Stimulated activated naive CD8-positive, alpha-beta T cell treated with anti-CD3 and anti-CD28 coated beads, Interleukin-15, amount 100 ng/mL, for 72 hours (primary cell): ENCODE measurements around the gene CAMK1G.

Source experiments
- ATAC-seq: fragments of 150-1000 bp; cut with Tn5 transposase; 2 replicates; pipeline ENCODE4 v1.10.0; 2021; ENCODE audit warnings: mild to moderate bottlenecking, moderate library complexity
- DNase-seq, 2 donors: peaks; one replicate each; pipeline ENCODE4 v3.0.0; 2021 to 2022
- H3K27ac Mint-ChIP-seq, 2 donors: one replicate each; pipeline ENCODE4 v1.8.0; 2022; ENCODE audit warnings: mild to moderate bottlenecking in 2 of 2, mixed read lengths in 2 of 2, moderate library complexity in 2 of 2
- H3K27me3 Mint-ChIP-seq: one replicate; pipeline ENCODE4 v1.8.0; 2022; ENCODE audit warnings: mixed read lengths
- H3K4me1 Mint-ChIP-seq: one replicate; pipeline ENCODE4 v1.8.0; 2022; ENCODE audit warnings: mild to moderate bottlenecking, mixed read lengths
- H3K4me3 Mint-ChIP-seq, 2 donors: one replicate each; pipeline ENCODE4 v1.8.0; 2022; ENCODE audit warnings: mild to moderate bottlenecking in 2 of 2, mixed read lengths in 2 of 2, moderate library complexity in 1 of 2
- H3K9me3 Mint-ChIP-seq, 2 donors: one replicate each; pipeline ENCODE4 v1.8.0; 2022; ENCODE audit warnings: mixed read lengths in 2 of 2

The CAMK1G gene

DNA sequence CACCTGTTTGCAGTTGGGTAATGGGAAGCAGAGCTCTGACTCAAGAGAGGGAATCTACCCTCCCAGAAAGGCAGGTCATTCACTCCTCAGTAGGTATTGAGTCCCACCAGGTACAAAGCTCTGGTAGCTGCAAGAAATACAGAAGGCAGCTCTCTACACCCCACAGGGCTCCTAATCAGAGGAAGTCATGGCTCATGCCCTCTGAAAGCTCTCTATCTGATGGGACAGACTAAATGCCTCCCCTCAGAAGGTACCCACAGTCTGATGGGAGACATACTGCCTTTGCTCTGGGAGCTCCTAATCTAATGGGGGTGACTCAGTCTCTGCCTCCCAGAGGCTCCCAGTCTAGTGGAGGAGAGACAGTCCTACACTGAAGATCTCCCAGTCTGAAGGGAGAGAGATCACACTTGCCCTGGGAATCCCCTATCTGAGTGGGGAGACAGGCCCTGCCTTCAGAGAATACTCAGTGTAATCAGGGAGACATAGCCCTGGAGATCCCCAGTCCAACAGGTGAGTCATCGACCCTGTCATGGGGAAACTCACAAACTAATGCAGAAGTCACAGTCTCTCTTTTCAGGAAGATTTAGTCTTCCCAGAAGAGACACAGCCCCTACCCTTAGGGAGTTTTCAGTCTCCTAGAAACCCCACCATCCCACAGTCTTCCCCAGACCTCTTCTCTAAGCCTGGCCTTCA, 23.7 kb downstream of the CAMK1G start:
- Mint-ChIP-seq H3K27me3 (no peaks in the 10 kb centered on the region), H3K4me1 (no peaks in the 10 kb centered on the region), H3K9me3 (peaks cover 0 to 4% of the 10 kb centered on the region in 2 donors), H3K27ac (peak overlapping the region in 1 of 2 donors; percentile 77), H3K4me3 (no peak overlapping the region)
- ATAC-seq (peak; percentile 94), DNase-seq (peak; percentile 16 to 66)

DNA sequence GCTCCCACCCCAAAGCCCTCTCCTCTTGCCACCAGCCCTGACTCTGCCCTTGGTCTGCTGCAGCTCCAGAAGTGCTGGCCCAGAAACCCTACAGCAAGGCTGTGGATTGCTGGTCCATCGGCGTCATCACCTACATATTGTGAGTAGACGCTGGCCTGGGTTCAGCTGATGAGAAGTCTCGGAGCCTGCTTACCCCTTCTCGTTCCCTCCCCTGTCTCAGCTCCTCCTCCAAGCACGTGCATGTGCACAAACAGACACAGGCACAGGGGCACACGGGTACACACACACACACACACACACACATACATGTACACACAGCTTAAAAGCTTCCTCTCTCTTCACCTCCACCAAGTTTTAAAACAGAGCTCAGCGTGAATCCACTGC, 24.3 kb downstream of the CAMK1G start:
- DNase-seq = peak in 1 of 2 donors; percentile 14
- peak overlapping the region in 1 of 2 donors; percentile 77 for H3K27ac Mint-ChIP-seq
- peaks cover 0 to 4% of the 10 kb centered on the region in 2 donors for H3K9me3 Mint-ChIP-seq
- H3K4me1 Mint-ChIP-seq = no peaks in the 10 kb centered on the region
- peak; percentile 34 for ATAC-seq
- H3K27me3 Mint-ChIP-seq = no peaks in the 10 kb centered on the region
- no peak overlapping the region for H3K4me3 Mint-ChIP-seq

DNA sequence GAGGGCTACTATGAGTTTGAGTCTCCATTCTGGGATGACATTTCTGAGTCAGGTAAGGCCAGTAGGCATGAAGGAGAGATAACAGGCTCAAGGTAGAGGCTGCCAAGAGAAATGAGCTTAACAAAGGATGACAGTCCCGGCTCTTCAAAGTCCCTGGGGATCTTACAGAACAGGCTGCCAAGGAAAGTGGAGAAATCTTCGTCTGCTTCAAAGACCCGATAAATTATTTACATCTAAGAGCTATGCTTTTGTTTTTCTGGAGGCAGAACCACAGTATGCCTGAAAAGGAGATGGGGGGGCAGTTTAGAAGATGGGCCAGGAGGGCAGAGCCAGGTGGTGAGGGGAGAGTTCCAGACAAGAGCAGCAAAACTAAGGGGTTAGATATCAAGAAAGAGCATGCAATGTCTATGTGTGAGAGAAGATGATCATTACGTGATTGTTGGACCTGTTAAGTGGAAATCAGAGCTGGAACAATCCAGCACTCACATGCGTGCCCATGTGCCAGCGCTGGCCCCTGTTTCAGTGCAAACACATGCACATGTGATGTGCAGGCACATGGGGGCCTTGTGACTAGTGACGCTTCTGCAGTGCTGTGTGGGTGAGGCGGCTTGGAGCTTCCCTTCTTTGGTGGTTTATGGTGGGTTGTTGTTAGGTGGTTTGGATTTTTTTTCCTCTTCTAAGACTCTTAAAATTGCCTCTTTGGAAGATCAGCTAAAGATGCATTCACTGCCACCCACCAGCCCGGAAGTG, 25.7 kb downstream of the CAMK1G start:
- no peaks in the 10 kb centered on the region for H3K27me3 Mint-ChIP-seq
- H3K4me3 Mint-ChIP-seq = no peak overlapping the region
- ATAC-seq (no peak), DNase-seq (no peak)
- no peaks in the 10 kb centered on the region for H3K4me1 Mint-ChIP-seq
- H3K9me3 Mint-ChIP-seq = peaks cover 0 to 4% of the 10 kb centered on the region in 2 donors
- no peak overlapping the region for H3K27ac Mint-ChIP-seq

DNA sequence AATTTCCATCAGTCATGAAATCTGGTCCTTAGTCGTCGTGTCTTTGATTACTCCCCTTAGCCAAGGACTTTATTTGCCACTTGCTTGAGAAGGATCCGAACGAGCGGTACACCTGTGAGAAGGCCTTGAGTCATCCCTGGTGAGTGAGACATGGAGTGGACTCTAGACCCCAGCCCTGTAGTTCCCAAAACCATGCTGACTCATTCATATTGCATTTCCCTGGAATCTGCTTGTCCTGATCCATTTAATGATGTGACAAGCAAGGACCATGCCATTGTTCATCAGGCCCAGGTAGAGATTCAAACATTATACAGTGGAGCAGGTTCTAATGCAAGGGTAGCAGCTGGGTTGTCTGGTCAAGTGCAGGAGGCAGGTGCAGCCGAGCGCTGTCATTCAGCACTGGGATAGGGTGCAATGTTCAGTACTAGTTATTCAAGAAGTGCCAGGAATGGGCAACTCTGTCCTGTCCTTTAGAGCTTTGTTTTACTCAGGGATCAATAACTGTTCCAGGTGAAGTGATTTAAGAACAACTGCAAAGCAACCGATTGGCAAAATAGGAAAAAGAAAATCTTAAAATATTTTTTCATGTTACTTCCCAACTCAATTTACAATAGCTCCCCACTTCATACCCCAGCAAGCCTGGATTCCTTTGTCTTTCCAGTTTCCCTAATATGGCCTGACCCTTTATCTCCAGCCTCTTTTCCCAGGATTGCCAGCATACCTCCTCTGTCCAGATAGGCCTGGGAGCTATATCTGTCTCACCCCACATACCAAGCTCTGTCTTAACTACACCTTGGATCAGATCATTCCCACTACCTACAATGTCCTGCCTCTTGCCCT, 26.5 kb downstream of the CAMK1G start:
- no peak overlapping the region for H3K27ac Mint-ChIP-seq
- DNase-seq (no peak), ATAC-seq (no peak)
- no peak overlapping the region for H3K4me3 Mint-ChIP-seq
- H3K27me3 Mint-ChIP-seq = no peaks in the 10 kb centered on the region
- no peaks in the 10 kb centered on the region for H3K4me1 Mint-ChIP-seq
- peaks cover 0 to 4% of the 10 kb centered on the region in 2 donors for H3K9me3 Mint-ChIP-seq

DNA sequence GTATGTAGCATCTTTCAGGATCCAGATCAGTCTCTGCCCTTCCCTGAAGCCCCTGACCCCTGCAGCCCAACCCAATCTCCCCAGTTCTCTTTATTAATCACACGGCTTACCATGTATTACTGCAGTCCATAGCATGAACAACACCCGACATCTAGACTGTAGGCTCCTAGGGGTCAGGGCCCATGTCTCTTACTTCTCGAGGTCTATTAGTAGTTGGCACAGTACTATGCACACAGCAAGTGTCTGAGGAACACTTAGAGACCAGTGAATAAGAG, 27.1 kb downstream of the CAMK1G start:
- H3K4me3 Mint-ChIP-seq = no peak overlapping the region
- DNase-seq (no peak), ATAC-seq (no peak)
- H3K9me3 Mint-ChIP-seq = peaks cover 0 to 4% of the 10 kb centered on the region in 2 donors
- no peaks in the 10 kb centered on the region for H3K4me1 Mint-ChIP-seq
- no peaks in the 10 kb centered on the region for H3K27me3 Mint-ChIP-seq
- H3K27ac Mint-ChIP-seq = no peak overlapping the region

DNA sequence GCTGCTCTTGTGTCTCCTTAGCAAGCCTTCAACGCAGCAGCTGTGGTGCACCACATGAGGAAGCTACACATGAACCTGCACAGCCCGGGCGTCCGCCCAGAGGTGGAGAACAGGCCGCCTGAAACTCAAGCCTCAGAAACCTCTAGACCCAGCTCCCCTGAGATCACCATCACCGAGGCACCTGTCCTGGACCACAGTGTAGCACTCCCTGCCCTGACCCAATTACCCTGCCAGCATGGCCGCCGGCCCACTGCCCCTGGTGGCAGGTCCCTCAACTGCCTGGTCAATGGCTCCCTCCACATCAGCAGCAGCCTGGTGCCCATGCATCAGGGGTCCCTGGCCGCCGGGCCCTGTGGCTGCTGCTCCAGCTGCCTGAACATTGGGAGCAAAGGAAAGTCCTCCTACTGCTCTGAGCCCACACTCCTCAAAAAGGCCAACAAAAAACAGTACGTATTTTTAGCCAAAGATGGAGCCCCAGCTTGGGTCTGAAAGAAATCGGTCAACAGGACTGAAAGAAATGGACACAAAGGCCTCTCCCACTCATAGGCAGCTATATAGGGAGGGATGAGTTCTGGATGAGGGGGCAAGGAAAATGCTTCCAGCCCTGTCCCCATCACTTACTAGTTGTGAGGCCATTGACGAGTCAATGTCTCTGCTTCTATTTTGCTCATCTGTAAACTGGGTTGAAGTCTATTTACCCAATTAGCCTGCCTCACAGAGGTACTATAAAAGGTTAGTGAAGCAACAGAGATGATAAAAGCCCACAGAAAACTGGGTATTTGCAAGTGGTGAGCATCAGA, 28.5 kb downstream of the CAMK1G start:
- Mint-ChIP-seq H3K4me3 (no peak overlapping the region), H3K9me3 (no peaks in the 10 kb centered on the region), H3K27me3 (no peaks in the 10 kb centered on the region), H3K27ac (no peak overlapping the region), H3K4me1 (no peaks in the 10 kb centered on the region)
- ATAC-seq = no peak
- no peak for DNase-seq

DNA sequence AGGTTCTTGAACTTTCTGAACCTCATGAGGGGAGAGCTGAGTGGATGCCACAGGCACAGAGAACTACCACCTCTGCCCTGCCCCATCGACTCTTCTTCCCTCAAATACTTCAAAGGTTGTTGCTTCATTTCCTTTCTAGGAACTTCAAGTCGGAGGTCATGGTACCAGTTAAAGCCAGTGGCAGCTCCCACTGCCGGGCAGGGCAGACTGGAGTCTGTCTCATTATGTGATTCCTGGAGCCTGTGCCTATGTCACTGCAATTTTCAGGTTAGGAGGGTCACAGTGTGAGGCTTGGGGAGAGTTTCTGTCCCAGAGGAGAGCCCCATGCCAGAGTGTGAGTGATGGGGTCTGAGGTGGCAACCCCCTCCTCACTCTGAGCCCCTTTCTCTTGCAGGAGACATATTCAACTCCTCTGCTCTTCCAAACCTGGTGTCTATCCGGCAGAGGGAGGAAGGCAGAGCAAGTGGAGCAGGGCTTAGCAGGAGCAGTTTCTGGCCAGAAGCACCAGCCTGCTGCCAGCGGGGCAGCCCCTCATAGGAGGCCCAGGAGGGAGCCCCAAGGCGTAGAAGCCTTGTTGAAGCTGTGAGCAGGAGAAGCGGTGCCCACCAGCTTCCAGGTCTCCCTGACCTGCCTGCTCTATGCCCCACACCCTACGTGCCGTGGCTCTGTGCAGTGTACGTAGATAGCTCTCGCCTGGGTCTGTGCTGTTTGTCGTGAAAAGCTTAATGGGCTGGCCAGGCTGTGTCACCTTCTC, 29.3 kb downstream of the CAMK1G start:
- ATAC-seq = no peak
- no peak overlapping the region for H3K27ac Mint-ChIP-seq
- no peak overlapping the region for H3K4me3 Mint-ChIP-seq
- no peak for DNase-seq
- H3K4me1 Mint-ChIP-seq = no peaks in the 10 kb centered on the region
- no peaks in the 10 kb centered on the region for H3K27me3 Mint-ChIP-seq
- no peaks in the 10 kb centered on the region for H3K9me3 Mint-ChIP-seq

DNA sequence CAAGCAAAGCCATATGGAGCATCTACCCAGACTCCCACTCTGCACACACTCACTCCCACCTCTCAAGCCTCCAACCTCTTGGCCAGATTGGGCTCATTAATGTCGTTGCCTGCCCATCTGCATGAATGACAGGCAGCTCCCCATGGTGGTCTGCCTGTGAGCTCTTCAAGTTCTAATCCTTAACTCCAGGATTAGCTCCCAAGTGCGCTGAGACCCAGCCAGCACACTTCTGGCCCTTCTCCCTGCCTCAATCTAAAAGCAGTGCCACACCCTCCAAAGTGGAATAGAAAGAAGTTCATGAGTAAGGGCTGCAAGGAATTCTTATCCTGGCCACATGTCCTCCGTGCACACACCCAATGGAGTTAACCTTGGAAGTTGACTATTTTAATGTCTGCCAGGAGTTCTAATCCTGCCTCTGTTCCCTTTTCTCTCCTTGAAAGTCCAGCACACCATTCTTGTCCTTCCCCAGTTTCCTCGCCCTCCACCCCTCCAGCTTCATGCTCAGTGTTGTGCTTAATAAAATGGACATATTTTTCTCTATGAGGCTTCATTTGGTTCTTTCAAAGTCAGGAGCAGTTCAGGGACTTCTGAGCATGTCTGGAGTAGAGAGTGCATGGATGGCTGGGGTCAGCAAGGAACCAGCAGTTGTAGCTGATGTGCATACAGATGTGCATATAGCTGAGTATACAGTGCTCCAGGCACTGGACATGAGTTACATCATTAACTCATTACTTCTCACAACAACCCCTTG, 30.1 kb downstream of the CAMK1G start:
- Mint-ChIP-seq H3K4me3 (no peak overlapping the region), H3K4me1 (peaks cover 1% of the 10 kb centered on the region), H3K27me3 (no peaks in the 10 kb centered on the region), H3K27ac (no peak overlapping the region), H3K9me3 (no peaks in the 10 kb centered on the region)
- no peak for ATAC-seq
- DNase-seq = no peak

DNA sequence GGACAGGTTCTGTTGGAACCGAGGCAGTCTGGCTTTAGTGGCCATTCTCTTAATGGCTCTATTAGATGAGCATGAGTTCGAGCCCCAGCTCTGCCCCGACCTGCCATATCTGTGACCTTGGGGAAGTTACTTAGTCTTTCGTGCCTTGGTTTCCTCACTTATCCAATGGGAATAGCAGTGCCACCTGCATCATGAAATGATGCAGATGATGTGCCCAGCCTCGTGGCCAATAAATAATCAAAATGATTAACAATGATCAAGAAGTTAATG, 30.6 kb downstream of the CAMK1G start:
- DNase-seq = no peak
- no peak overlapping the region for H3K27ac Mint-ChIP-seq
- H3K27me3 Mint-ChIP-seq = no peaks in the 10 kb centered on the region
- no peaks in the 10 kb centered on the region for H3K9me3 Mint-ChIP-seq
- H3K4me3 Mint-ChIP-seq = no peak overlapping the region
- peaks cover 6% of the 10 kb centered on the region for H3K4me1 Mint-ChIP-seq
- no peak for ATAC-seq

DNA sequence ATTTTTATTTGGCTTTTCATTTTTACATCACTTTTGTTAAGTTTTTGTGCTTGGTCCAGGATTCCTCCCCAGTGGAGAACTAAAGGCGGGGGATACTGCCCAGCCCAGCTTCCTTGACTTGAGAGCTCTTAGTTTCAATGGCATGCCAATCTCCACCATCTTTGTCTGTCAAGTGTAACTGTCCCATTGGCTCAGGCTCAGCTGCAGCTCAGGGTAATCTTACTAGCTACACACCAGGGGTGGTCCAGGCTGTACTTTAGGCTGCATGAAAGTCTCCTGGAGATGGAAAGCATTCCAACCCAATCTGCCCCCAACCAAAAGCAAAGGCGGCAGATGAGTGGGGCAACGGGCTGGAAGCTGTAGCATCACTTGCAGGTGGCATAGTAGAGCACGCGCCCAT, 31.4 kb downstream of the CAMK1G start:
- DNase-seq (no peak), ATAC-seq (no peak)
- no peaks in the 10 kb centered on the region for H3K27me3 Mint-ChIP-seq
- H3K27ac Mint-ChIP-seq = no peak overlapping the region
- H3K9me3 Mint-ChIP-seq = no peaks in the 10 kb centered on the region
- H3K4me1 Mint-ChIP-seq = peaks cover 6% of the 10 kb centered on the region
- no peak overlapping the region for H3K4me3 Mint-ChIP-seq

DNA sequence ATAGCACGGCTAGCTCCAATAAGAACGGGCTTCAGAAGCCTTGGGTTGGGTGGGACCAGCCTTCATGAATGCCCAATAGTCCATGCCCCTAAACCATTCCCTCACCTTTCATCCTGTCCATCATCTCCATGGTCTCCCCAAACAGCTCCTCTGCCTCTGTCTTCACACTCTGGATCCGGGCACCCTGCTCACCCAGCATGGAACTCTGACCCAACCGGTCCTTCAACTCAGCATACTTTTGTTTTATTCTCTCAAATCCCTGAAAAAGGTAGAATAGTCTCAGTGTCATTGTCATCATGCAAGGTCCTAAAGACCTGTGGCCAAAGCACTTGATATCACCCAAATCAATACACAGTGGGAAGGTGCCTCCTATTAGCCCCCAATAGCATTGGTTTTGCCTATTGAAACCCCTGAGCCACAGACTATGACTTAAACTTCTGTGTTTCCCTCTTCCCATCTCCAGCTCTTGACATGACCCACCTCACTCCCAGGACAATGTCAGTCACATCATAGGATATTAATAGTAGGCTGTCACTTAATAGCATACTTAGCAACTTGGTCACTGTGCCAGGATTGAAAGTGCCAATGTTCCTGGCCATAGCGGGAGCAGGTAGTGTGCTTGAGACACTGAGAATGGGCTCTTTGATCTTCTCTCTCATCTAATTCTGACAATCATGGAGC, 33.0 kb downstream of the CAMK1G start:
- Mint-ChIP-seq H3K27me3 (no peaks in the 10 kb centered on the region), H3K4me3 (no peak overlapping the region), H3K4me1 (peaks cover 6% of the 10 kb centered on the region), H3K9me3 (no peaks in the 10 kb centered on the region), H3K27ac (no peak overlapping the region)
- ATAC-seq (no peak), DNase-seq (no peak)

DNA sequence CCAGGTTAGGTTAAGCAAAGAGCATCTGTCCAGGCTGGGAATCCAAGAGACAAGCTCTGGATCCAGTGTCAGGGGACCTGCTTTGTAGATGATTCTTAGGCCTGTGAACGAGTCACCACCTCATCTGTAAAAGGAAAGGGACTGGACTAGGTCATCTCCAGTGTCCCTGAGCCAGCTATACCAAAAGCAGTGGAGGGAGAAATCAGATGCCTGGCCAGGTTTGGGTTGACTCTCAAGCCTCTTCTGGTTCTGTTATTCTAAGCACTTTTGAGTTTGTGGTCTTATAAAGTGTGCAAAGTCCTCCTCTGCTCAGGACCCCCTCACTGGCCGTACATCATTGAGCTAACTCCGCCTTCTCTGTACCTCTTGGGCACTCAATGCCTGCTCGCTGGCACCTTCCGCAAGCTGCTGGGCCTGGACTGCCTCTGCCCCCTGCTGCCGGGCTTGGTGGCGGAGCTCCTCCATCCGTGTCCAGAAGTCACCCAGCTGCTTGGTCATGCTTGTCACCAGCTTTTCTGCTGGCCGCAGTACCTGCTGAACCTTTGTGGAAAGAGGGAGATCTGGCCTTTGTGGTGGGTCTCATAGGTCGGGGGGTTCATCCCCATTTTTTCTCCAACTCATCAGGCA, 33.6 kb downstream of the CAMK1G start:
- Mint-ChIP-seq H3K27ac (no peak overlapping the region), H3K4me3 (no peak overlapping the region), H3K4me1 (peaks cover 6% of the 10 kb centered on the region), H3K27me3 (no peaks in the 10 kb centered on the region), H3K9me3 (no peaks in the 10 kb centered on the region)
- DNase-seq = no peak
- no peak for ATAC-seq

DNA sequence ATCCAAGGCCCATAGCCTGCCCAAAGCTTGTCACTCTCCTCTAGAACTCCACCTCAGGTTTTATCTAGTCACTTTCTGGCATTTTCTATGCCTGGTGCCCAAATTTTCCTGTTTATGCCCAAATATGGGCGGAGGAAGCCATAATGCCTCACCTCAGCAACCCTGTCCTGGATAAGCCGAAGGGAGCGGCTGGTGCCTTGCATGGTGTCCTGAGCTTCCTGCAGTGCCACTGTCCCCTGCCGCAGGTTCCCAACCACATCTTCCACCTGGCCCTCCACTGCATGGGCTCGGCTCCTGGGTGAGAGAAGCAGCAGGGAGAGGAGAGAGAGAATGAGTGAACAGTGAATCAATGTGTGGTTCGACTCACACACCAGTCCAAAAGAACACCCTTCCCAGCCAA, 34.2 kb downstream of the CAMK1G start:
- Mint-ChIP-seq H3K27me3 (no peaks in the 10 kb centered on the region), H3K27ac (no peak overlapping the region), H3K4me1 (peaks cover 6% of the 10 kb centered on the region), H3K9me3 (no peaks in the 10 kb centered on the region), H3K4me3 (no peak overlapping the region)
- DNase-seq (no peak), ATAC-seq (no peak)

DNA sequence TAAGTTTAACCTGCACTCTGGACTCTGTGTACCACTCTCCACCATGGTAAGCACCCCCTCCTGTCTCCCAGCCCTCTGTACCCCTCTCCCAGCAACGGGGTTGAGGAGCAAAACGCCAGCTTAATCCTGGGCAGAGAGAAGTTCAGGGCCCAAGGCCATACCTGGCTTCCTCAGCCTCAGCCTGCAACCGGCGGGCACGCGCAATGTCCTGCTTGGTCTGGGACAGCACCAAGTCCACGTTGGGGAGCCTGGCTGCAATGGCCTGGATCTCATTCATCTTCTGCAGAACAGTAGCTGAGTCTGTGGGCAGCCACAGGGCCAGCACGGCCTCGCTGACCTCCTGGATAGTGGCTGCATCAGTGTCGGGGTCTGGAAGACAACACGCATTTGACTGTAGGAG, 34.8 kb downstream of the CAMK1G start:
- no peaks in the 10 kb centered on the region for H3K9me3 Mint-ChIP-seq
- DNase-seq (no peak), ATAC-seq (no peak)
- H3K27me3 Mint-ChIP-seq = no peaks in the 10 kb centered on the region
- peaks cover 6% of the 10 kb centered on the region for H3K4me1 Mint-ChIP-seq
- H3K27ac Mint-ChIP-seq = no peak overlapping the region
- H3K4me3 Mint-ChIP-seq = no peak overlapping the region
